HS-27A (cell line): ENCODE data around the gene KCNQ1.

Experiments
- DNase-seq: peaks from one replicate; pipeline ENCODE4 v3.0.0-alpha.2; 2012; ENCODE audit warnings: low read depth, missing footprints

KCNQ1 gene

DNA sequence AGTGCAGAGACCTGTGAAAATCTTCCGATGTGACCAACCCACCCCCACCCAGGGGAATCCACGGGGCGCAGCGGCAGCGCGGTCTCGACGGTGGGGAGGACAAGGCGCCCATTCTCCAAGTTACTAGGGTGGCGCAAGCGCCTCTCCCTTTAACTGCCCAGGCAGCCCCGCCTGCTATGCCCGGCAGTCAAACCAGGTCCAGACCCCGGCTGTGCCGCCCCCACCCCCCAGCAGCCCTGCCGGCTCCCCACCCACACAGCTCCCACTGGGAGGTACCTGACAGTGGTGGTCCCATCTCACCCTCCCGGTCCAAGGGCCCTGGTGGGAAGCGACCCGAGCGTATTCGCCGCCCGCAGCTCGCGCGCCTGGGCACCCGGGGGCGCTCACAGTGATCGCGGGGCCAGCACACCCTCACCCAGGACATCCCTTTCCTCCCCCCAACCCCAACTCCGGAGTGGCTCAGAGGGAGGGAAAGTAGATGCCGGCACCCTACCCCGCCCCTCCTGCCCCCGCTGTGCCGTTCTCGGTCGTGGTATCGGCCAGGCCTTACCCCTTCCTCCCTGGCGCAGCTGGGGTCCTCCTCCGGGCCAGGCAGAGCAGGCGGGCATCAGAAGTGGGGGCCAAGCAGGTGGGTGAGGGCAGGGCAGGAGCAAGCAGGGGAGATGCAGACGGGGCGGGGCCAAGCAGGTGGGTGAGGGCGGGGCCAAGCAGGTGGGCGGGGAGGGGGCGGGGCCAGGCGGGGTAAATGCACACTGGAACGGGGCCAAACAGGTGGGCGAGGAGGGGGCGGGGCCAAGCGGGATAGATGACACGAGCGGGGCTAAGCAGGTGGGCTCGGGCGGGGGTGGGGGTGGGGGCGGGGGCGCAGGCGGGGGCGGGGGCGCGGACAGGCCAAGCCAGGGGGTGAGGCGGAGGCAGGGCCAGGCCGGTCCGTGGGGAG lies 657 bp upstream of the KCNQ1 start, which contains the start of gene TRPM5:
TSS of gene TRPM5 (minus strand) at position 634 of the 940 bp plus-strand sequence. CDS start 21,478 bp downstream, outside the sequence.
- no peak for DNase-seq

DNA sequence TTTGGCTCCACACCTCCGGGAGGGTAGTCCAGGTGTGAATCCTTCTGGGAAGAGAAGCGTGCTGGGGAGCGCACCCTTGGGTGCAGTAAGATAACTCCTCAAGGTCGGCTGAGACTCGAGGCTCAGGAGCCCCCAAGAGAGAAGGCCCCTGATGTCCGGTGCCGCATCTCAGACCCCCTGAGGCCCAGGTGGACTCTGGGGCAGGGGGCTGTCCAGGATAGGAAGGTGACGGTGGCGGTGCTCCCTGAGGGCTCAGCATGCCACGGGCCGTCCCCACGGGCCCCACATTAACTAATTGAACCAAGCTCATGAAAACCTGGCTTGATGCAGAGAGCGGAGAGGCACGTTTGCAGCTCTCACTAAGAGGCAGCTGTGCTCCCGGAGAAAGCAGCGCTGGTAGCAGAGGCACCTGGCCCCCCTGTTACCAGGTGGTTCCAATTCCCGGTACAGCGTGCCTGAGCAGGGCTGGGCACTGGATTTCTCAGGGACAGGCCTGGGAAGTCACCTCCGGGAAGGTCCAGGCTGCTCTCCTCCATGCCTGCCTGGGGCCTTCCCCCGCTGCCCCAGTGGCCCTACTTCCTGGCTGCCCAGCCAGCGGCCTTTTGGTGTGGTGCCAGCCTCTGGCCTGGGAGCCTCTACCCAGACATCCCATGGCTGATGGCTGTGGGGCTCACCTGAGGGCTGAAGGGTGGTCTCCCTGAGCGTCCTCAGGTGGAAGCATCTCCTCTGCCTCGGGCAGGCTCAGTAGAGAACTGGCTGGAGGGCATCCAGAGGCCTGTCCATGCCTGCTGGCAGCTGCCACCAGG lies 1.1 kb downstream of the KCNQ1 start:
- DNase-seq = no peak

DNA sequence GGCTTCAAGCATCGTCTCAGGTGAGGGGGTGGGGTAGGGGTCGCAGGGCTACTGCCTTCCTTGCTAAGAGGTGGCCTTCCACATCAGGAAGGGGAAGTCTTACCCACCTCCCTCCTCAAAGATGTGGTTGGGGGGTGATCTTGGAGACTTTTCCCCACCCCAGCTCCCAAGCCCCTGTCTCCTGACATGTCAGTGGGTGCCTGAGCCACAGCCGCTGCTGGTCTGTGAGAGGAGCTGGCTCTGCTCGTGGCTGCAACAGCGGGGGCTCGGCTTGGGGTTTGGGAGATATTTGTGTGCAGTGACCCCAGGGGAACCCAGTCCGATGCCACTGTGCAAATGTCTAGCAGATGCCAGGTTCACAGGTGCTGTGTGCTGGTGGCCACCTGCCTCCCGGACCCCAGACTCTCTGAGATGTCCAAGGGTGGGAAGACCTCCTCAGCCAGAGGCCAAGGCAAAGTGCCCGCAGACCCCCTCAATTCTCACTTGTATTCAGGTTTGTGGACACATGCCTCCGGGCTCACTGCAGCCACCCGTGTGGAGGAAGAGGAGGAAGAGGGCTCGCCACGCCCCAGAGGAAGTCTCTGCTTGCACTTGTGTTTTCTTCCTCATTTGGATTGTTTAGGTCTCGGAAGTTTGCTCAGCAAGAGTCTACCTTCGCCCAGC lies 1.9 kb downstream of the KCNQ1 start:
- no peak for DNase-seq

DNA sequence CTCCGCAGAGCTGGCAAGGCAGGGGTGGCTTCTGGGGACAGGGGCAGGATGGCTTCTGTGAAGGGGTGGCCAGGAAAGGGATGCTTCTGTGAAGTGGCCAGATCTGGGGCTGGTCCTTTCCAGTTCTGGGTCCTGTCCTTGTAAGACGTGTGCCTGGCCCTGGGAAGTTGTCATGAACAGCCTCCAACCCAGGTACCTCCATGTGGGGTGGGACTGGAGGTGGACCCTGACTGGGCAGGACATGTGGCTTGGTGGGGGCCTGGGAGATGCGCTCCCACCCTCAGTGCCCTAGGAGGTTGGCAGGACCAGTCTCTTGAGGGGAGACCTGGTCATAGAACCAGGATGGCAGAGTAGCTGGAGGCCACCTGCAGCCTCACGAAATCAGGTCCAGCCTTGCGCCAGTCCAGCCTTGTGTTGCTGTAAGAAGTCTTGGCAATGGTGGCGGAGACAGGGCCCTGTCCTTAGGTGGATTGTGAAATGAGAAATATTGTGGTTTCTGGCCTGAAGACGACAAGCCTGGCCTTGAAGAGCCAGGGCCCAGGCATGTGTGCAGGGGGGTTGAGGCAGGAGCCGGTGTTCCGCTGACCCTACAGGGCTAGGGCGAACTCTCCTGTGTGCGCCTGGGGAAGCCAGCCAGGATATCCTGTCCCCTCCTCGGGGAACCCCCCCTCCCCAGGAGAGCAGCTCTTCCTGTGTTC lies 2.6 kb downstream of the KCNQ1 start:
- DNase-seq = no peak

DNA sequence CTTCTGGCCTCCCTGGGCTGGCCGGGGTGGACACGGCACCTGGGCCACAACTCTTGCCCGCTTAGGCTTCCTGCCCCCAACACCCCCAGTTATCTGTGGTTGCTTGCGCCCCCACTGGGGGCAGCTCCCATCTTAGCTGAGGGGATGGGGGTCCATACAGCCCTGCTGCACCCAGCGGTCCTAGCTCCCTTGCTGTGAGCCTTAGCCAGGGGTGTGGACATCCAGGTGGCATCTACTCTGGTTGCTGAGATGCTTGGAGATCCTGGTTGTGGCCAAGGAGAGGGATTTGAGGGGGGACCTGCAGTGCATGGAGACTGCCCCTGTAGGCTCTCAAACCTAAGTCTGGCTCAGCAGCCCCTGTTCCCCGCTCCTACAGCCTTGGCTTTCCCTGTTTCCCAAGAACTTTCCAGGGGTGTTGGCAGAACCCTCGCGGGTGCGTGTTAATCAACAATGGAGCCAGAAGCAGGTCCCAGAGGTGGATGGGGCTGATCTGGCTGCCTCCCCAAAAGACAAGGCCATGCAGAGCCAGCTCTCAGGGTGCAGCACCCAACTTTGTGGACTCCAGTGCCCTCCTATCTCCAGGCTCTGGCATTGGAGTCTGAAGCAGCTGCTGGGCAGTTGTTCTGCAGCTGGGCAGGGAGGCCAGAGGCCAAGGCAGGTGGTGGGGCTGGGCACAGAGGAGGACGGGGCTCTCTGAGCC lies 3.3 kb downstream of the KCNQ1 start:
- DNase-seq = no peak

DNA sequence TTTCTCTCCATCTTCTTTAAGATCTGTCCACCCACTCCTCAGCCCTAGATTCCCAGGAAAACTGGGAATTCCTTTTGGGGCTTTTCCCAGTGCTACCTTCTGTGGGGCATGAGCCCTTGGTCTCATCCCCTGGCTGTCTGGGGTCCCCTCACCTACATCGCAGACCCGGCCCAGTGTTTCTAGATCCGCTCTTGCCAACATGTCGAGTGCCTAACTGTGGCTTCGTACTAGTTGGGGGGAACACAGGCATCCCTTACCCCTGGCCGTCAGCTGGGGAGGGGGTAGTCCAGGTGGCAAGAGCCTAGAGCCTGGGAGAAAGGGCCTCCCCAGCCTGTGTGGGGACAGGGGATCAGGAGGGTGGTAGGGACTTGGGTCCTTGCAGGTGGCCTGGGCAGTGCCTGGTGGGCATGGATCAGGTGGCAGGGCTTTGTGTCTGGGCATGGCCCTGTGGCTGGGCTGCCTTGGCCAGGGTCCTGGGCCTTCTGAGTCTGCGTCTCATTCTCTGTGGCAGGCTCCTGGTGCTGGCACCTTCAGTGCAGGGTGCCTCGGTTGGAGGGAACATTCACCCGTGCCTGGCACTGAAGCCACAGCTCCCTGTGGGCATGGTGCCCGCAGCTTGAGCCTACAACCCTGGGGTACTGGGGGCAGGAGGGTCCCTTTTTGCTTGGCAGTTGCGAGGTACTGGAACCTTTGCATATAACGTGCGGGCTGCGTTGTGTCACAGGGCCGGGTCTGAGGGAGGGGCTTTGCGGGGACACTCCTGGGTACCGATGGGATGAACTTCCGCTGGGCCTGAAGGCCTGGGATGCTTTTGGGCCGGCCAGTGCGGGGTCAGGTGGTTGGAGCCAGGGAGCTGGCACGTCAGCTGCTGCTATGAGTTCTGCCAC lies 4.1 kb downstream of the KCNQ1 start:
- DNase-seq = no peak

DNA sequence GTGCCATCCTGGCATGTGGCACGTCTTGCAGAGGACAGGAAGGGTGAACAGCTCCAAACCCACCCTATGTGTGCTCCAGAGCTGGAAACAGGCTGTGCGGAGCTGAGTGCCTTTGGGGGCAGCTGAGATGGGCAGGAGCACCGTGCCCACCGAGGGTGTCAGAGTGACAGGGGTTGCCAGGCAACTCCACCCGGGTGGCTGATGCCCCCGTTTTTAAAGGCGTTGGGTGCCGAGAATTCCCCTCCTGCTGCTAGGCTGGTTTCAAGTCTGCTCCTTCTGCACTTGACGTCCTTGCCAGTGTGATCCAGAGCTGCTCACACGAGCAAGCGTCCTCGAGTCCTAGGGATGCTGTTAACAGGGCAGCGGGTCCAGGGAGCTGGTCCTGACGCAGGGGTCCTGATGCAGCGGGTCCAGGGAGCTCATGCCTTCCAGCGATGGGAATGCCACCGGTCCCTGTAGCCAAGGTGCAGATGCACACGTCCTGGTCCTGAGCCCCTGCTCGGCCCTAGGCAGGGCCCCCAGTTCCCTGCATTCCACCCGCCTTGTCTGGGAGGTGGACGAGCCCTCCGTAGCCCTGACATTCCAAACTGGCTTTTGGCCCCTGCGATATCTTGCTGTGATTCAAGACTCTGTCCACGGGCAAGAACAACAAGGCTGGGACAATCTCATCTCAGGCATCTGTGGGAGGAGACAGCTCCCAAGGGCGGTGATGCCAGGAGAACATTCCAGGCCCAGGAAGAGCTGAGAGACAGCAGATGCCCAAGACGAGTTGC lies 4.9 kb downstream of the KCNQ1 start:
- DNase-seq = no peak

DNA sequence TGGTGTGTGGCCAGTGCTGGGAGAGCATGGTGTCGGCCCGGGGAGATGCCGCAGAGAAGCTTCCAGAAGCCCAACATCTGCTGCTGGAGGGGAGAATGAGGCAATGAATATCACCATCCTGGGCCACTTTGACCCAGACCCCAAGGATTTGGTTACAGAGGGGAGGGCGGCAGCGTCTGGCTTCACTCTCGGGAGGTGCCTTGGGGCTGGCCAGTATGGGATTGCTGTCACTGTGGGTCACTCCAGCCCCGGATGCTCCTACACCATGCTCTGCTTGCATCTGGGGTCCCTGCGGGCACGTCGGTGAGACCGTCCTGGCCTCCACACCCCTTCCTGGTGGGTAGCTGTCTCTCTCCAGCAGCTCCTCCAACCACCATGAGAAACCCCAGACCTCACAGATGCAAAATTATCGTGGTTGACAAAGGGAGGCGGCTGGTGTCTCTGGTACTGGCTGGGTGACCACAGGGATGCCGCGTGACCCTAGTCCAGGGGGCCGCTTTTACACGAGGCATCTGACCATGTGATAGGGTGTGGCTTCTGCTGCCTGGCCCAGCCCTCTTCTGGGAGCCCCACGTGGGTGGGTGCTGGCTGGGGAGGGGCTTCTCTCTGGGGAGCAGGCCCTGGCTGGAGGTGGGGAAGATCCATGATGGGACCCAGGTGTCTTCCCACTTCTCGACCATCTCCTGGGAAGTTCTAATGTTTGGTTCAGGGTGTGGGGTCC lies 5.7 kb downstream of the KCNQ1 start:
- DNase-seq = no peak

DNA sequence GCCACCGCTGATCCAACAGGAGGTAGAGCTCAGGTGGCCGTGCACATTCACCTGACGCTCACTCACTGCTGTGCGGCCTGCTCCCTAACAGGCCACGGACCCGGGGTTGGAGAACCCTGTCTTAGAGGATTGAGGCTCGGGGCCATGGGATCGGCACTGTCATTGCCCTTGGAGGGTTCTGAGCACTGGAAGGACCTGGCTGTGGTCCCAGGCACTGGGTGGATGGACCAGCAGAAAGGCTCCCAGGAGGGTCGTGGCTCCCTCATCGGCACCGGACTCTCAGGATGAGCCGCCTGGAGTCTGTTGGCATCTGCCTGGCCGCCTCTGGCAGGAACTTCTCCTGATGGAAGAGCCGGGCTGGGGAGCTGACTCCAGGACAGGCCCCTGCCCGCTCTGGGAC lies 6.5 kb downstream of the KCNQ1 start:
- DNase-seq = no peak

DNA sequence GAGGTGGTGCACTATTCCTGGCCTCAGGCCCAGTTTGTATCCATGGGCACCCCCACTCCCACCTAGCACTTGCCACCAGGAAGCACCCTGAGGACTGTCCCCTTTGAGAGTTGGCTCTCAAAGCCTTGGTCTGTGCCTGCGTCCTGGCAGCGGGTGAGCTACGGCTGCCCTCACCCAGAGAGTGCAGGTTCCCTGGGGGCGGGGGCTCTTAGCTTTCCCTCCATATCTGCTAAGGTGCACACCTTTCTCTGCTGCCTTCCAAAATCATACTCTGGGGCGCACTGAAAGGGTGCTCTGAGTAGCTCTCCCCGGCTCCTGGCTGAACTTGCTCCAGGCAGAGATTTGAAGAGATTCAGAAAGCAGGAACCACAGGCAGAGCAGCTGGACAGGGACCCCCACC lies 7.1 kb downstream of the KCNQ1 start:
- DNase-seq = no peak

DNA sequence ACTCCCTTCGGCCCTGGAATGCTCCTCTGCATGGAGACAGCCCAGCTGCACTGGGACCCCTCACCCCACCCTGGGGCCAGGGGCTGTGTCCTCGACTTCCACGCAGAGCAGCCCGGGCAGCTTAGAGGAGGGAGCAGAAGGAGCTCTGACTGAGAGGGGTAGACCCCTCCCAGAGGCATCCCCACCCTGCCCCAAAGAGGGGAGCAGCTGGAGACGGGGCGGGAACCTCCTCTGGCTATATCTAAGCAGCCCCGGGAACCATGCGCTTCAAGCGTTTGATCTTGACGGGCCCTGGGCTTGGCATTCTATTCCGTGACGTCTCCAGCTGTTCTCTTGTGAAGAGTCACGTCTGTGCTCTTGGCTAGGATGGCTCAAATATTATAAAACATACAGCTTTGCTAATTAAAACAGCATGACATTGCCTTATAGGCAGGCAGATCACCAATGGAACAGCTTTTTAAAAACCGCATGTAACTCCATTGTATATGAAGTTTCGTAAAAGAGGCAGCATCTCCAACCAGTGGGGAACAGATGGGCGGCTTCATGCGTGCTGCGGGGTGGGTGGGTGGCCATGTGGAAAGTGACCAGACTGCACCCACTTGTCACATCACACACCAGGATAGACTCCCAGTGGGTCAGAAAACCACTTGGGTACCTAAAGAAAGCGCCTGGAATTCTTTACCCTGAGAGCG lies 7.7 kb downstream of the KCNQ1 start:
- no peak for DNase-seq

DNA sequence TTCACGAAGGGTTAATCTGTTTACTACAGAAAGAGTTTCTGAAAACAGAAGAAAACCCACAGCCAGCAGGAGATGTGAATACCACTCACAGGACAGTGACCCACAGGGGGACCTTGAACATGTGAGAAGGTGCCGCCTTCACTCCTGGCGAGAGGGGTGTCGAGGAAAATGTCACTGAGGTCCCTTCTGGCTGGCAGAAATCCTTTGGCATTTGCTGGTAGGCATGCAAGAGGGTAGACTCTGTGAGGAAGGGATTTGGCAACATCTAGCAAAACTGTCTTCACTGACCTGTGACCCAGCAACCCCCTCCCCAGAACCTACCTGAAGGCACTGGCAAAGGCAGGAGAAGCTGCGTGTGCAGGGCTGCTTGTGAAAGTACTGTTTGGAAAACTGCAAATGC lies 8.6 kb downstream of the KCNQ1 start:
- DNase-seq = no peak

DNA sequence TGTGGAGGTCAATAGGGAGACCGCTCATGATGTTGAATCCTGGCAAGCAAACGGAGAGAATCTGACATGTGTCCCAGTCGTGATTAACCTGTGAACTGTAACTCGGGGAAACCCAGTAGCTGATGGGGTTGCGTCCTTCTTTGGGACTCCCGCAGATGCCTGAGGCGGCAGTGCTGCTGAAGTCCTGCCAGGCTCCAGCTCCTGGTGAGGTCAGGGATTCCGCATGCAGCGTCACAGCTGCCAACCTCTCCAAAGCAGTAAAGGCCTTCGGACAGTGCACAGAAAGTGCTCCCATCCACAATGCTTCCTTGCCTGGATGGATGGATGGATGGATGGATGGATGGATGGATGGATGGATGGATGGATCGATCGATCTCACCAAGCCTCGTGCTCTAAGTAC lies 13.5 kb downstream of the KCNQ1 start:
- no peak for DNase-seq

DNA sequence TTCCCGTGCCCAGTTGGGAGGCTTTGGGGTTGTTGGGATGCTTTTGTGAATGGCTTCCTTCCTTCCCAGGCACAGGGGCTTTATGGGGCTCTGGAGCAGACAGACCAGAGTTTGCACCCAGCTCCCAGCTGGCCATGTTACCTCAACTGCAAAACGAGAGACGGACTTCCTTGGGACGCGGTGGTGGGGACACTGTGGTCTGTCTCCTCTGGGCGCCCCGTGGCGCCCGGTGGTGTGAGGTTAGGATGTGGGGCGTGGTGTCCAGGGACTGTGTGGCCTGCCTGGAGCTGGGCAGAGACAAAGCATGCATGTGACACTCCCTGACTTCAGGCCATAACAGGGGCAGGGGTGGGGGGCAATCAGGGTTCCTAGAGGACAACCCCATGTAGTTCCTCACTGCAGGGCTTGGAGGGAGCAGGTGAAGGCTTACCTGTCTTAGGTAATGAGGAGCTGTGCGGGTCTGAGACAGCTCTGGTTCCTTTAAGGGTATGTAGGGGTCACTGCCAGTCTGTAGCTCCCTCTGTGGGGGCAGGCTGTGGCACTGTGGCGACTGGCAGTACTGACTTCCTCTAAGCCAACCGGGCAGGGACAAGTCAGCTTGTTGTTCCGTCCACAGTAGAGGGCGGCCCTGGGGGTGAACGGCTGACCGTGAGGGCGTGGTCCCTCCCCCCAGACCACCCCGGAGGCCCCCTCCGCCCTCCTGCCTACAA lies 14.4 kb downstream of the KCNQ1 start:
- DNase-seq = no peak

DNA sequence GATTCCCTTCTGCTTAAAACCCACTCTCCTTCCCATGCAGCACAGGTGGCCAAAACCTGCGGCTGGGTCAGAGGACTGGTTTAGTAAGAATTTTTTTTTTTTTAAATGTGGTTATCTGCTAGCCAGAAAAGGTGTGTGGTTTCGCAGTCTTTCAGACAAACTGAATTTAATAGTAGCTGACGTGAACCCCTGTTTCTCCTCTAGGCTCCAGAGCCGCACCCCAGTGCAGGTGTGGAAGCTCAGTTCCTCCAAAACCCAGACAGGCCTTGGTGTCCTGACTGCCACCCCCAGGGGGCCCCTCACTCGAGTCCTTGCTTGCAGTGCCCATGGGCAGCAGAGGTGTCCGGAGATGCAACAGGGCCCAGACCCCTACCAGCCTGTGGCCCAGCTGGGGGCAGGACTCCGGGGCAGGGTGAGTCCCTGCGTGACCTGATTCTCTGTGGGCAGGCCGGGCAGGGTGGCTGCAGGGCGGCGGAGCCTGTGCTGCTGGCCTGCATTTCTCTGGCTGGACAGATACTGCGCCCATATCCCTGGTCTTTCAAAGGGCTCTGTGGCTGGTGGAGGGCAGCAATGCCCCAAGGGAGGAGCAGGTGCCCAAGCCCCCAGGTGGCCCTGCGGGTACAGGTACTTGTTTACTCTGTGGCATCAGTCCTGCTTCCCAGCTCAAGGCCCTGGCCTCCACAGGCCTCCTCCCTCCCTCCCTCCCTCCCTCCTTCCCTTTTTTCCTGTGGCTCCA lies 15.2 kb downstream of the KCNQ1 start:
- no peak for DNase-seq

DNA sequence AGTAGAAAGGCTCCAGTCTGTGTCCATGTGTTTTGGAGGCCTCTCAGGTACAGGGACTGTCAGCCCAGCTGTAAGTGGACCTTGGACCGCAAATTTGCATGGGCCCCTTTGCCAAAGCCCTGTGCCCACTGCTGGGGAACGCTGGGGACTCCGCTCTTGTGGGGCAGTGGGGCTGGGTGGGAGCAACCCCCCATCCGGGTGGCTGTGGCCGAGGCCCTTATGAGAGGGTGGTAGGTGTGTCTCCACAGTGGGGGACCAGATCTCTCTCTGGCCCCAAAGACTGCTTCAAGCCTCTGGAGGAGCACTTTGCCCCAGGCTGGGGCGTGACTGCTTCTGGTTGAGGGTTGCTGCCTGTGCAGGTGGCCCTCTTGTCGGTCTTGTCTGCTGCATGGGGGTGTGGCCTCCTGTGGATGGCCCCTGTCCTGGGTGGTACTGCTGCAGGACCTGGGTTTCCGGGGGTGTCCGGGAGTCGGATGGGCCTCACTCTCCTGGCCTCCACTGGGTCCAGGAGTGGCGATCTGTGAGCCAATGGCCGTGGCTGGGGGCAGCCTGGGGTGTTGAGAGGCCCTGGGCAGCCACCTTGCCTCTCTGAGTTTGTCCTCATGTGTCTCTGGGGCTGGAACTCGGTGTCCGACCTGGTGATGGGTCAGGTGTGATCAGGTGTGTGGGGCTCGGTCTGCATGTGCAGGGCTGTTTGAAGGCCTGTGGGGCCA lies 15.9 kb downstream of the KCNQ1 start:
- no peak for DNase-seq
